HG02938 (cell line): ENCODE data around the gene PPA1.
"Not testable (repeated sequence)": the region's sequence is repeated elsewhere in the genome, so short reads cannot be mapped to it uniquely, and the experiment has no call there.

ENCODE experiments used
- ATAC-seq: cut with Tn5 transposase; IDR thresholded peaks from one replicate; pipeline ENCODE4 v1.9.1; 2021; ENCODE audit warnings: mild to moderate bottlenecking, moderate library complexity; ENCODE audit not compliant: unreplicated experiment

PPA1 gene

GRCh38 chr10:70175516-70175915 lies 57.7 kb downstream of the PPA1 start:
- ATAC-seq = no peak

- no peak for ATAC-seq
Measured at GRCh38 chr10:70174058-70174741, 59.0 kb downstream of the PPA1 start.

DNA sequence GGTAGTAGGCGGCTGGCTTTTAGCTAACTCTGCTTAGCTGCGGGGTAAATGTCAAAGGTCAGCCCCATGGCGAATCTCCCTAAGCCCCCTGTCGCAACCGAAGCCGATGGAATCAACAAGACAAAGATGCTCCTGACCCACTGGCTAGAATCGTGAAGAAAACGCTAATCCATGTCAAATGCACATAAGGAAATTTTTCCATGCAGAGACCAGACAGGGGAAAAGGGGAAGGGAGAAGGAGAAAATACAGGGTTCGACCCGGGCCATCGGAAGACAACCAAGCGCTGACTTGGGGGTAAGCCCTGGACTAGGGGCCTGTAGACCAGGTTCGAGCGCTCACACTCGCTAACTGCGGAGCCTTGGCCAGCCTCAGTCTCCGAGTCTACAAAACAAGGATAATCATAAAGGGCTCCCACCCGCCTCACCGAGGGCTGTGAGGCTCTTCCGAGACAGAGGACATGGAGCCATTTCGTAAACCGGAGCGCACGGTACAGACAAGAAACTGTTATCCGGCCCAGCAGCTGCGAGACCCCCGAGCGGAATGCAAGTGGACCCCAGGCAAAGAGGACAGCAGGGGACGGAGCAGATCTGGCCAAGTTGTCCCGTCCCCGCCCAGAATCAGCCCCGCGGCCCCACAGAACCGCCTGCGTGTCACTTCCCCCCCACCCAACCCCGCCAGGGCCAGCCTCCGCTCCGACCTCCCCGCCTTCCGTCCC lies 63.4 kb downstream of the PPA1 start:
- peak; percentile 10 for ATAC-seq

GRCh38 chr10:70169011-70169410 lies 64.2 kb downstream of the PPA1 start:
- no peak for ATAC-seq

DNA sequence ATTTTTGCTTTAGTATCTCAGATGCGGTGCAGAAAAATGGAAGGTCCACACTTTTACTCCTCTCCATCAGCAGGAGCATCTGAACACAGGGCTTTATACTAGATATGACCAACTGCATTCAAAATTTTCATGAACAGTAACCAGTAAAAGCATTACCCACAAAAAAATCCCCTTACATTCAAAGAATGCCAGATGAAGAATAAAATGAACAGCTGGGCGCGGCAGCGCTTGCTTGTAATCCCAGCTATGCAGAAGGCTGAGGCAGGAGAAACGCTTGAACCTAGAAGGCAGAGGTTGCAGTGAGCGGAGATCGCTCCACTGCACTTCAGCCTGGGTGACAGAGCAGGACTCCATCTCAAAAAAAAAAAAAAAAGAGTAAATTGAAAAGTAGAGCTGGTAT lies 66.0 kb downstream of the PPA1 start:
- ATAC-seq = no peak

GRCh38 chr10:70166394-70166793 lies 66.8 kb downstream of the PPA1 start:
- ATAC-seq = no peak

GRCh38 chr10:70164163-70164562 lies 69.1 kb downstream of the PPA1 start:
- ATAC-seq = no peak

DNA sequence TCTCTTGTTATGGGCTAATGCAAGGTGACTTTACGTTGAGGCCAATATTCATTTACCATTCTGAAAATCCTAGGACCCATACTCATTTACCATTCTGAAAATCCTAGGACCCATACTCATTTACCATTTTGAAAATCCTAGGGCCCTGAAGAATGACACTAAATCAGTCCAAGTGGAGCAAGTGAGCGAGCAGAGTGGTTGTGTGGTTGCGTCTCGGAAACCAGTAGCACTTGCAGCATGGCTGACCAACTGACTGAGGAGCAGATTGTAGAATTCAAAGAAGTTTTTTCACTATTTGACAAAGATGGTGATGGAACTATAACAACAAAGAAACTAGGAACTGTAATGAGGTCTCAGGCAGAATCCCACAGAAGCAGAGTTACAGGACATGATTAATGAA lies 69.8 kb downstream of the PPA1 start:
- no peak for ATAC-seq

GRCh38 chr10:70162892-70163201 lies 70.4 kb downstream of the PPA1 start:
- peak; percentile 79 for ATAC-seq

GRCh38 chr10:70162151-70162891 lies 70.9 kb downstream of the PPA1 start:
- ATAC-seq = peak; percentile 22

DNA sequence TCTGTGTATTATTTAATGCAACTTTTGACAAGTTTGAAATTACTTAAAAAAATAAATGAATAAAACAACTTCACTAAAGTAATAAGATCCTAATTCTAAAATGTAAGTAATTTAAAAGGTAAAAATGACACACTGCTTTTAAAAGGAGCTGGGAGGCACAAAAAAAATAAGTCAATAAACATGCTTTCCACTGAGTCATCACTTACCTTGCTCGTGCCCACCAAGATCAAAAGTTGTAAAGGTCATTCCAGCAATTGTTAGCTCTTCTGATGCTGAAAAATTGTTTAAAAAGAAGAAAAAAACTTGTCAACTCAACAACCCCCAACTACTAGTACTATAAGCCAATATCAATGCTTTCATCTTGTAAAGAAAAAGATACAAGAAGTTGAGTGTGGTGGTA lies 72.4 kb downstream of the PPA1 start:
- ATAC-seq = no peak

GRCh38 chr10:70159366-70159765 lies 73.9 kb downstream of the PPA1 start:
- ATAC-seq = not testable (repeated sequence)

GRCh38 chr10:70158113-70158512 lies 75.1 kb downstream of the PPA1 start:
- ATAC-seq = no peak

- ATAC-seq = no peak
Measured at GRCh38 chr10:70155255-70155838, 77.9 kb downstream of the PPA1 start.
